Activated CD8-positive, alpha-beta memory T cell treated with anti-CD3 and anti-CD28 coated beads for 4 hours (primary cell): Measurements from ENCODE around the gene FAM200B.

Experiments
- DNase-seq, 2 donors: peaks; one replicate each; pipeline ENCODE4 v3.0.0-alpha.2; 2020; ENCODE audit warnings: low read depth in 2 of 2

The FAM200B gene

GRCh38 chr4:15681372-15682241 lies at the start of gene FAM200B:
FAM200B (plus strand) TSS chr4:15681827; CDS start chr4:15686978, 5,151 bp downstream.
- peak; percentile 90 to 92 for DNase-seq

- DNase-seq, result no peak
Observed at GRCh38 chr4:15636818-15637217, 44.8 kb upstream of the FAM200B start.

- DNase-seq, result no peak
Observed at GRCh38 chr4:15638418-15638817, 43.2 kb upstream of the FAM200B start.

- DNase-seq, result no peak
Observed at GRCh38 chr4:15648600-15648999, 33.0 kb upstream of the FAM200B start.

GRCh38 chr4:15649914-15650545 lies 31.6 kb upstream of the FAM200B start:
- peak; percentile 19 to 46 for DNase-seq

- DNase-seq, result no peak
Observed at GRCh38 chr4:15651676-15652075, 30.0 kb upstream of the FAM200B start.

GRCh38 chr4:15652191-15652590 lies 29.4 kb upstream of the FAM200B start:
- DNase-seq, result no peak

GRCh38 chr4:15652841-15653240 lies 28.8 kb upstream of the FAM200B start:
- no peak for DNase-seq

GRCh38 chr4:15653420-15653819 lies 28.2 kb upstream of the FAM200B start:
- DNase-seq, result no peak

- no peak for DNase-seq
Observed at GRCh38 chr4:15653864-15654592, 27.6 kb upstream of the FAM200B start.

- peak in 1 of 2 donors; percentile 8 for DNase-seq
Observed at GRCh38 chr4:15654593-15655222, 26.9 kb upstream of the FAM200B start.

GRCh38 chr4:15655223-15656037 lies 26.2 kb upstream of the FAM200B start, which contains the start of gene FBXL5:
FBXL5 (minus strand) TSS chr4:15655357; CDS start chr4:15655287, 70 bp downstream.
- DNase-seq, result peak; percentile 53 to 54

- DNase-seq, result no peak
Observed at GRCh38 chr4:15656038-15656470, 25.6 kb upstream of the FAM200B start.

GRCh38 chr4:15657366-15657765 lies 24.3 kb upstream of the FAM200B start:
- DNase-seq, result no peak

GRCh38 chr4:15658136-15658770 lies 23.4 kb upstream of the FAM200B start:
- DNase-seq, result no peak

- no peak for DNase-seq
Observed at GRCh38 chr4:15658781-15659180, 22.8 kb upstream of the FAM200B start.

- no peak for DNase-seq
Observed at GRCh38 chr4:15659768-15660570, 21.7 kb upstream of the FAM200B start.

- no peak for DNase-seq
Observed at GRCh38 chr4:15665753-15666365, 15.8 kb upstream of the FAM200B start.

- DNase-seq, result no peak
Observed at GRCh38 chr4:15667006-15667405, 14.6 kb upstream of the FAM200B start.
